ENCODE measurements around the gene BRSK2. TPM values are rescaled to one million over a fixed set of nuclear protein-coding genes. Genes with fewer than 3 reads are reported as not detected.

BRSK2 gene
- total RNA-seq, 1 donor from 2014 or later: not detected

DNA sequence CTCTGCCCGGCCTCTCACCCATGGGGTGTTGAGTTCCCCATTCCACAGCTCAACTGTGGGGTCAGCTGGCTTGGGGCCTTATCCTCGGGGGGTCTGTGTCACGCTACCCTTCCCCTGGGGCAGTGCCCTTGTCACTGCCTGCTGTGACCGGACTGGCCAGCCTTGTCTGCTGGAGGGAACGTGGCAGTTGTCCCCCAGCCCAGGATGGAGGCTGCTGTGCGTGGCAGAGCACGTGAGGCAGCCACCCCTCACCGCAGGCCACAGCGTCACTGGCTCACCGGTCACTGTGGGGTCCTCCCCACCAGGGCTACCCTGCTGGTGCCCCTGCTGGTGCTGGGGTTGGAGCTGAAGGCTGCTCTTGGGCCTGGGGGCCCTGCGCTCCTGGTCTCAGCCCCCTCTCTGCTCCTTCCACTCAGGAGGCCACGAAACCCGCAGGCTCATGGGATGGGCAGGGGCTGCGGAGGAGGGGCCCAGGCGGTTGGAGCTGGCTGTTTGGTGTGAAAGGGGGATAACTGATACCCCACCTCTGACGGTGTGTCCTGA is 13.4 kb downstream of the BRSK2 start:
- DNase-seq (ENCODE audit: low read depth): no peak
- Histone ChIP-seq H3K27me3 (ENCODE audit: control insufficient read depth, insufficient read depth, low read length) (no peaks in the 10 kb centered on the region), H3K36me3 (ENCODE audit: control insufficient read depth, insufficient read depth, low read length) (no peaks in the 10 kb centered on the region), H3K4me3 (ENCODE audit: low read depth, low read length) (no peak overlapping the region)
- TF ChIP-seq, protein P1, sequence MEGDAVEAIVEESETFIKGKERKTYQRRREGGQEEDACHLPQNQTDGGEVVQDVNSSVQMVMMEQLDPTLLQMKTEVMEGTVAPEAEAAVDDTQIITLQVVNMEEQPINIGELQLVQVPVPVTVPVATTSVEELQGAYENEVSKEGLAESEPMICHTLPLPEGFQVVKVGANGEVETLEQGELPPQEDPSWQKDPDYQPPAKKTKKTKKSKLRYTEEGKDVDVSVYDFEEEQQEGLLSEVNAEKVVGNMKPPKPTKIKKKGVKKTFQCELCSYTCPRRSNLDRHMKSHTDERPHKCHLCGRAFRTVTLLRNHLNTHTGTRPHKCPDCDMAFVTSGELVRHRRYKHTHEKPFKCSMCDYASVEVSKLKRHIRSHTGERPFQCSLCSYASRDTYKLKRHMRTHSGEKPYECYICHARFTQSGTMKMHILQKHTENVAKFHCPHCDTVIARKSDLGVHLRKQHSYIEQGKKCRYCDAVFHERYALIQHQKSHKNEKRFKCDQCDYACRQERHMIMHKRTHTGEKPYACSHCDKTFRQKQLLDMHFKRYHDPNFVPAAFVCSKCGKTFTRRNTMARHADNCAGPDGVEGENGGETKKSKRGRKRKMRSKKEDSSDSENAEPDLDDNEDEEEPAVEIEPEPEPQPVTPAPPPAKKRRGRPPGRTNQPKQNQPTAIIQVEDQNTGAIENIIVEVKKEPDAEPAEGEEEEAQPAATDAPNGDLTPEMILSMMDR (IDR thresholded peaks at IDR 0.05; ENCODE audit: insufficient read depth, low read length, severe bottlenecking): no peak
- no peak for FAIRE-seq

DNA sequence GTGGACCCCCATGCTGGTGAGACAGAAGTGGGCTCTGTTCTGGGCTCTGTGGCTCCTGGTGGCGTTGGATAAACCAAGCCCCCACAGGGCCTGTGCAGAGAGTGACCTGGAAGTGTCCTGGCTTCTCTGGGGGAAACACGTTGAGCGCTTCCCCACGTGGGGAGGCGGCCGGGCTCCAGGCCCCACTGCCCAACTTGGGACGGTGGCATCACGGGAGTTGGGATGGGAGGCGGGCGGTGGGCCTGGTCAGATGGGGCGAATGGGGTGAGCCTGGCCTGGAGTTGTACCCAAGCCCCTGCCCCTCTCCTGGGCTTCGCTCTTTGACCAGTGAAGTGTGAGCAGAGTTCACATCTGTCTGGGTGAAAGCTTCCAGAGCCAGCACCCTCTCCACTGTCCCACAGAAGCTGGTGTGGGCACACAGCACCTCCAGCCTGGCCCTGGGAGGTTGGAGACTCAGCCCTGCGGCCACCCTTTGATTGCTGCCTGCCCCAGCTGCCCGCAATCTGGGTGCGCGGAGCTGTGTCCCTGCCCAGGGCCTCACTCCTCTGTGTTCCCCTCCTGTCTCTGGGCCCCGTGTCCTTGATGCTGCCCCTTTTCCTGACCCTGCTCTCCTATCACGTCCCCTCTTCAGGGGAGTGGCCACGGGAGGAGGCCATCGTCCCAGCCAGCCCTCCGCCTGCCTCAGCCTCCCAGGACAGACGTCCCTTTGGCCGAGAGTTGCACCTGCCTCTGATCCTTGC is 14.2 kb downstream of the BRSK2 start:
- Histone ChIP-seq H3K36me3 (ENCODE audit: control insufficient read depth, insufficient read depth, low read length) (no peaks in the 10 kb centered on the region), H3K4me3 (ENCODE audit: low read depth, low read length) (no peak overlapping the region), H3K27me3 (ENCODE audit: control insufficient read depth, insufficient read depth, low read length) (no peaks in the 10 kb centered on the region)
- TF ChIP-seq, protein P1 (IDR thresholded peaks at IDR 0.05; ENCODE audit: insufficient read depth, low read length, severe bottlenecking): no peak
- DNase-seq (ENCODE audit: low read depth): no peak
- no peak for FAIRE-seq

DNA sequence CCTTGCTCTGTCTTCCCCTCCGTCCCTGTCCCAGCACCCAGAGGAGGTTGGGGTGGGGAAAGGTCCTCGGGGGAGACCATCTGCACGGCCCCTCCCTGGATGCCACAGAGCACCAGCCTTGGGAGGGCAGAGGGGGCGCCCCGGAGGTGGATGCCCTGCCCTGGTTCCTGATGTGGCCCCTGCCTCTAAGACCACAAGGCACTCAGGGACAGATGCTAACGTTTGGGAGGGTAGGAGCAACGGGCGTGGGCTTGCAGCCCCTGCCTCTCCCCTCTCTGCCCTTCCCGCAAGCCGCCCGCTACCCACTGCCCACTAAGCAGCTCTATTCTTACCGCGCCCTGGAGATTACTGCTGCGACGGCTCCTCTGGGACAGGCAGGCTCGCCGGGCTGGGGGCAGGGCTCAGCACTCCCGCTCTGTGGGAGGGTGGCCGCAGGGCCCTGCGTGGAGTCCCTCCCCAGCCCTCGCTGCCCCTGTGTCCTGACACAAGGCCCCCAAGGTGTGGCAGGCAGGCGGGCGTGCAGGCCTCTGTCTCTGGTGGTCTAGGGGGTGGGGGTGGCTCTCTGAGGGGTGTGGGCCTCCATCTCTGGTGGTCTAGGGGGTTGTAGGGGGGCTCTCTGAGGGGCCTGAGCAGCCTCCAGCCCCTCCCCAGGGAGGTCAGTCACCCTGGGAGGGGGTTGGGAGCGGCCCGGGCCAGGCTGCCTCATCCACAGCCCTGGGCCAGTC is 14.9 kb downstream of the BRSK2 start:
- Histone ChIP-seq H3K4me3 (ENCODE audit: low read depth, low read length) (no peak overlapping the region), H3K27me3 (ENCODE audit: control insufficient read depth, insufficient read depth, low read length) (no peaks in the 10 kb centered on the region), H3K36me3 (ENCODE audit: control insufficient read depth, insufficient read depth, low read length) (no peaks in the 10 kb centered on the region)
- DNase-seq (ENCODE audit: low read depth) (no peak), FAIRE-seq (no peak)
- TF ChIP-seq, protein P1 (IDR thresholded peaks at IDR 0.05; ENCODE audit: insufficient read depth, low read length, severe bottlenecking): no peak

DNA sequence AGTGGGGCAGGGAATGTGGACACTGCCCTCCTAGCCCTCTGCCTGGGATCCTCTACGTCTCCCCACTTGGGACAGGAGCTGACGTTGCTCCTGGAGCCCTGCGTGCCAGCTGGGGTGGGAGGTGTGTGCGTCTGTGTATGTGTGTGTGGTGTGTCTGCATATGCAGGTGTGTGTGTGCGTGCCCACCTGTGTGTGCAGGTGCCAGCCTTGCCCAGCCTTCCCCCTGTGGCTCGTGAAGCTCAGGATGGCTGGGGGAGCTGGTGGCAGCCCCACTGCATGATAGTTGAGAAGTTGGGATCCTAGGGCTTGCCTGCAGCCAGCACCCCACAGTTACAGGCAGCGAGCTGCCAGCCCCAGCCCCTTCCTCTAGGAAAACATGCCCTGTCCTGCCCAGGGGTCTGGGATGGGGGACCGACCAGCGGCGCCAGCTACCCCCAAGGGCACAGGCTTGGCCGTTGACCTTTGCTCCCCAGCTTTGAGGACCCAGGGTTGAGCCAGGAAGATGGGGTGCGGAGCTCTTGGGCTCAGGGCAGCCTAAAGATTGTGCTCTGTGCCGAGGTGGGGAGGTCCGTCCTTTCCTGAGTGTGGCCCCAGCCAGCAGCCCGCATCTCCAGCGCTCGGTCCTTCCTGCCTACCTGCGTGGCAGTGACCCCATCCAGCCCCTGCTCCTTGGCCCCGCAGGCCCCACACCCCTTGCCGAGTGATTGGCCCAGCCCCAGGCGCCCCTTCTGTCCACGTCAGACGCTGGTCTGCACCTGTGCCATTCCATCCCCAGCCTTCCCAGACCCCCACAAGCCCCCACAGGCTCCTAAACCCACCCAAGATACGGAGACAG is 15.7 kb downstream of the BRSK2 start:
- no peak for DNase-seq (ENCODE audit: low read depth)
- no peaks in the 10 kb centered on the region for H3K36me3 ChIP-seq (ENCODE audit: control insufficient read depth, insufficient read depth, low read length)
- FAIRE-seq: no peak
- TF ChIP-seq, protein P1 (IDR thresholded peaks at IDR 0.05; ENCODE audit: insufficient read depth, low read length, severe bottlenecking): no peak
- H3K27me3 ChIP-seq (ENCODE audit: control insufficient read depth, insufficient read depth, low read length): no peaks in the 10 kb centered on the region
- no peak overlapping the region for H3K4me3 ChIP-seq (ENCODE audit: low read depth, low read length)

DNA sequence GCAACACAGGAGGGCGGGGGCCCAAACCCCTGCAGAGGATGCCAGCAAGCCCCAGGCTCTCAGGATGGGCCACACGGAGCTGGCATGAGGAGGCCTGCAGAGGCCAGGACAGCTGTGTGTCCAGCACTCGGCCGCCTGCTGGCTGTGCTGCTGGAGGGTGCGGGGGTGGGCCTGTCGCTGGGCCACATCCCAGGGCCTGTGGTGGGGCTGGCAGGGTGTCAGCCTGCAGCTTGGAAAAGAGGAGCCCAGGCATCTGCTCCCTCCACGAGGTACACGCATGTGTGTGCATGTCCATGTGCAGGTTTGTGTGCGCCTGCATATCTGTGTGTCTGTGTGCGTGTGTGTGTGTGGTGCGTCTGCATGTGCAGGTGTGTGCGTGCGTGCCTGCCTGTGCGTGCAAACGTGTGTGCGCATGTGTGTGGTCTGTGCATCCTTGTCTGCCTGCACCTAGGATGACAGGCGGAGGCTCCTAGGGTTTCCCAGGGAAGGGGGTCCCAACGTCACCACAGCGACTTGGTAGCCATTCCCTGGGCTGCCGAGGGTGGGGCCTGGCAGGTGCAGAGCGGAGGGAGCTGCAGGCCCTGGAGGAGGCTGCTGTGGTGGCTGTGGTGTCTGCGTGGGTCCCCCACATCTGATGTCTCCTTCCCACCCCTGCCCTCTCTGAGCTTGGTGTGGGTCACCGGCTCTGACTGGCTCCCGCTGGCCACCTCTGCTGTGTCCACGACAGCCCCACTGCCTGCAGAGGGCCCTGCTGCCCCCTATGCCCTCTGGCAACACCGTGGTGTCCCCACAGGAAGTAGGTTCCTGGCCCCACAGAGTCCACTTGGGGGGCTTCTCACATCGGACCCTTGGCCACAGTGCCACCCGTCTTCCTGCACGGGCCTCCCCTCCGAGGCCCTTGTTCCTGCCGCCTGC is 17.1 kb downstream of the BRSK2 start:
- Histone ChIP-seq H3K27me3 (ENCODE audit: control insufficient read depth, insufficient read depth, low read length) (no peaks in the 10 kb centered on the region), H3K4me3 (ENCODE audit: low read depth, low read length) (no peak overlapping the region), H3K36me3 (ENCODE audit: control insufficient read depth, insufficient read depth, low read length) (no peaks in the 10 kb centered on the region)
- TF ChIP-seq, protein P1 (IDR thresholded peaks at IDR 0.05; ENCODE audit: insufficient read depth, low read length, severe bottlenecking): no peak
- DNase-seq (ENCODE audit: low read depth): no peak
- FAIRE-seq: no peak
